ENCODE results near the gene MICU2.

DNA sequence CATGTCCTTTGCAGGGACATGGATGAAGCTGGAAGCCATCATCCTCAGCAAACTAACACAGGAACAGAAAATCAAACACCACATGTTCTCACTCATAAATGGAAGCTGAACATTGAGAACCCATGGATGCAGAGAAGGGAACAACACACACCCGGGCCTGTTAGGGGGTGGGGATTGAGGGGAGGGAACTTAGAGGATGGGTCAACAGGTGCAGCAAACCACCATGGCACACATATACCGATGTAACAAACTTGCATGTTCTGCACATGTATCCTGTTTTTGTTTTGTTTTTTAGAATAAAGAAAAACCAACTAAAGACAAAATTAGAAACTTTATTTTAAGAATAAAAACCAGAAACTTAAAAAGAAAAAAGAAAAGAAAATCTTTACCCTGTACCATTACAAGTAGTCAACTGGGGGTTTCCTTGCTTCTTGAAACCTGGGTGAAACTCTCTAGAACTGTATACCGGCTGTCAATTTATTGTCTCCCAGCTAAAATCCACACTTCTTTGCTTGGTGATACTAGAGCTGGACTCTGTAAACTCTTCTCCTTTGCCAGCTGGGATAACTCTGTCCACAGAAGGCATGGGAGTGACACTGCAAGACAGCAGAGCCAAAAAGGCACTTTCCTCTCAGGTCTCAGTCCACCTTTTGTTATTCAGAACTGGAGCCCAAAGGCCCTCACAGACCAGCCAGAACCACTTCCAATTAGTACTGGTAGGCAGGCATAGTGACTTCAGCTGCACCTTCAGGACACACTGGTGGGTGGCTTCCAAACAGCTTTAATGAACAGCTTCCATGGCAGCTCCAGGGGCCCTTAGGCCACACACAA lies 9.0 kb downstream of the MICU2 start:
- TF ChIP-seq, protein P1, sequence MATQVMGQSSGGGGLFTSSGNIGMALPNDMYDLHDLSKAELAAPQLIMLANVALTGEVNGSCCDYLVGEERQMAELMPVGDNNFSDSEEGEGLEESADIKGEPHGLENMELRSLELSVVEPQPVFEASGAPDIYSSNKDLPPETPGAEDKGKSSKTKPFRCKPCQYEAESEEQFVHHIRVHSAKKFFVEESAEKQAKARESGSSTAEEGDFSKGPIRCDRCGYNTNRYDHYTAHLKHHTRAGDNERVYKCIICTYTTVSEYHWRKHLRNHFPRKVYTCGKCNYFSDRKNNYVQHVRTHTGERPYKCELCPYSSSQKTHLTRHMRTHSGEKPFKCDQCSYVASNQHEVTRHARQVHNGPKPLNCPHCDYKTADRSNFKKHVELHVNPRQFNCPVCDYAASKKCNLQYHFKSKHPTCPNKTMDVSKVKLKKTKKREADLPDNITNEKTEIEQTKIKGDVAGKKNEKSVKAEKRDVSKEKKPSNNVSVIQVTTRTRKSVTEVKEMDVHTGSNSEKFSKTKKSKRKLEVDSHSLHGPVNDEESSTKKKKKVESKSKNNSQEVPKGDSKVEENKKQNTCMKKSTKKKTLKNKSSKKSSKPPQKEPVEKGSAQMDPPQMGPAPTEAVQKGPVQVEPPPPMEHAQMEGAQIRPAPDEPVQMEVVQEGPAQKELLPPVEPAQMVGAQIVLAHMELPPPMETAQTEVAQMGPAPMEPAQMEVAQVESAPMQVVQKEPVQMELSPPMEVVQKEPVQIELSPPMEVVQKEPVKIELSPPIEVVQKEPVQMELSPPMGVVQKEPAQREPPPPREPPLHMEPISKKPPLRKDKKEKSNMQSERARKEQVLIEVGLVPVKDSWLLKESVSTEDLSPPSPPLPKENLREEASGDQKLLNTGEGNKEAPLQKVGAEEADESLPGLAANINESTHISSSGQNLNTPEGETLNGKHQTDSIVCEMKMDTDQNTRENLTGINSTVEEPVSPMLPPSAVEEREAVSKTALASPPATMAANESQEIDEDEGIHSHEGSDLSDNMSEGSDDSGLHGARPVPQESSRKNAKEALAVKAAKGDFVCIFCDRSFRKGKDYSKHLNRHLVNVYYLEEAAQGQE (IDR thresholded peaks at IDR 0.05; ENCODE audit: insufficient read depth in 1 of 2, low read depth in 2 of 2, low read length in 2 of 2), result no peak
- TF ChIP-seq POLR2AphosphoS5 (IDR thresholded peaks at IDR 0.05; ENCODE audit: low read depth, low read length) (no peak), TAF1 (IDR thresholded peaks at IDR 0.05; ENCODE audit: borderline replicate concordance, insufficient read depth, low read length) (no peak)

Measured in PFSK-1 (cell line).